NB4 (cell line): ENCODE data around the gene C10orf95.

Source experiments
- POLR2A ChIP-seq: IDR thresholded peaks from 2 replicates; pipeline ENCODE4 v1.6.1; 2011; ENCODE audit warnings: mild to moderate bottlenecking; ENCODE audit not compliant: insufficient read length; ENCODE audit errors: extremely low read depth
- TF ChIP-seq, protein P1 (sequence below): IDR thresholded peaks from one replicate; pipeline ENCODE4 v1.5.1; 2012; ENCODE audit warnings: low read depth, low read length

DNA sequence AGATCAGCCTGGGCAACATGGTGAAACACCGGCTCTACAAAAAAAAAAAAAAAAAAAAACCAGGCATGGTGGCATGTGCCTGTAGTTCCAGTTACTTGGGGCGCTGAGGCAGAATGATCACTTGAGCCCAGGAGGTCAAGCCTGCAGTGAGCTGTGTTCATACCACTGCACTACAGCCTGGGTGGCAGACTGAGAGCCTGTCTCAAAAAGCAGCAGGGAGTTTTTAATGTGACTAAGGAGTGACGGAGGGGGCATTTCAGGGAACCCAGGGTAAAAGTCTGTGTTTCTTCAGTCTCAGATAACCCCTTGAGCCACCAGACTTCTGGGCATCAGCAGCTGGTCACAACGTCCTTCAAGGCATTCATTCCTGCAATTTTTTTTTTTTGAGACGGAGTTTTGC lies 2.2 kb upstream of the C10orf95 start:
- TF ChIP-seq, protein P1, sequence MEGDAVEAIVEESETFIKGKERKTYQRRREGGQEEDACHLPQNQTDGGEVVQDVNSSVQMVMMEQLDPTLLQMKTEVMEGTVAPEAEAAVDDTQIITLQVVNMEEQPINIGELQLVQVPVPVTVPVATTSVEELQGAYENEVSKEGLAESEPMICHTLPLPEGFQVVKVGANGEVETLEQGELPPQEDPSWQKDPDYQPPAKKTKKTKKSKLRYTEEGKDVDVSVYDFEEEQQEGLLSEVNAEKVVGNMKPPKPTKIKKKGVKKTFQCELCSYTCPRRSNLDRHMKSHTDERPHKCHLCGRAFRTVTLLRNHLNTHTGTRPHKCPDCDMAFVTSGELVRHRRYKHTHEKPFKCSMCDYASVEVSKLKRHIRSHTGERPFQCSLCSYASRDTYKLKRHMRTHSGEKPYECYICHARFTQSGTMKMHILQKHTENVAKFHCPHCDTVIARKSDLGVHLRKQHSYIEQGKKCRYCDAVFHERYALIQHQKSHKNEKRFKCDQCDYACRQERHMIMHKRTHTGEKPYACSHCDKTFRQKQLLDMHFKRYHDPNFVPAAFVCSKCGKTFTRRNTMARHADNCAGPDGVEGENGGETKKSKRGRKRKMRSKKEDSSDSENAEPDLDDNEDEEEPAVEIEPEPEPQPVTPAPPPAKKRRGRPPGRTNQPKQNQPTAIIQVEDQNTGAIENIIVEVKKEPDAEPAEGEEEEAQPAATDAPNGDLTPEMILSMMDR = no peak
- TF ChIP-seq POLR2A = no peak
